Amniotic epithelial cell (primary cell): ENCODE measurements around the gene MYADML2.

Experiments
- DNase-seq: peaks from one replicate; pipeline ENCODE4 v3.0.0-alpha.2; 2010; ENCODE audit warnings: low read depth

Gene MYADML2

DNA sequence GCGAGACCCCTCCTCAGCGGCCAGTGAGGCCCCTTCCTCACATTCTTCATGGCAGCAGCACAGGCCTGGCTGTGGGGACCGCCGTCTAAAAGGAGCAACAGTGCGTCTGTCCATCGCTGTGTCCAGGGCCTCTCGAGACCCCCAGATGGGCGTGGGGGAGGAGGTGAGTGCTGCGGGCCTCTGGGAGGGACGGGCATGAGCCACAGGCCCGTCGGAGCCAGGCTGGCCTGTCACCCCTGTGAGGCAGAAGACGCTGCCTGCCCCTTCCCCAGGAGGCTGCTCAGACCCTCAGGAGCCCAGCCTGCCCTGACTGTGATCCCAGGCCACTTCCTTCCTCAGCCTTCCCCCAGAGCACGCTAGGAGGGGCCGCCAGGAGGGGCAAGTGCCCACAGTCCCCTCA, 7.8 kb downstream of the MYADML2 start:
- DNase-seq = no peak

DNA sequence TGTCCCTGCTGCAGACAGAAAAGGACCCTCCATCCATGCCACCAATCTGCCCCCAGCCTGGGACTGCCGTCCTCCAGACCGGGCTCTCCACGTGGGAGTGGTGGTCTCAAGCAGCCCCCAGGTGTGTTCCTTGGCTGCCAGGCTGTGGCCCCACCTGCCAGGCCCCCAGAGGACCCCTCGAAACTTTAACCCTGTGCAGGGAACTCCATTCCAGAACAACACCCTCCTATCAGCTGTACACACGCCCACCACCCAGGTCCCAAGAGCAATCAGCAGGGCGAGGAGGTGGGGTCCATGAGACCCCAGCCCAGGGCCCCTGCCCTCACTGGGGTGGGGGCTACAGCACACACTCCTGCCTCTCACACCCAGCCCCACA, 11.3 kb downstream of the MYADML2 start:
- no peak for DNase-seq

DNA sequence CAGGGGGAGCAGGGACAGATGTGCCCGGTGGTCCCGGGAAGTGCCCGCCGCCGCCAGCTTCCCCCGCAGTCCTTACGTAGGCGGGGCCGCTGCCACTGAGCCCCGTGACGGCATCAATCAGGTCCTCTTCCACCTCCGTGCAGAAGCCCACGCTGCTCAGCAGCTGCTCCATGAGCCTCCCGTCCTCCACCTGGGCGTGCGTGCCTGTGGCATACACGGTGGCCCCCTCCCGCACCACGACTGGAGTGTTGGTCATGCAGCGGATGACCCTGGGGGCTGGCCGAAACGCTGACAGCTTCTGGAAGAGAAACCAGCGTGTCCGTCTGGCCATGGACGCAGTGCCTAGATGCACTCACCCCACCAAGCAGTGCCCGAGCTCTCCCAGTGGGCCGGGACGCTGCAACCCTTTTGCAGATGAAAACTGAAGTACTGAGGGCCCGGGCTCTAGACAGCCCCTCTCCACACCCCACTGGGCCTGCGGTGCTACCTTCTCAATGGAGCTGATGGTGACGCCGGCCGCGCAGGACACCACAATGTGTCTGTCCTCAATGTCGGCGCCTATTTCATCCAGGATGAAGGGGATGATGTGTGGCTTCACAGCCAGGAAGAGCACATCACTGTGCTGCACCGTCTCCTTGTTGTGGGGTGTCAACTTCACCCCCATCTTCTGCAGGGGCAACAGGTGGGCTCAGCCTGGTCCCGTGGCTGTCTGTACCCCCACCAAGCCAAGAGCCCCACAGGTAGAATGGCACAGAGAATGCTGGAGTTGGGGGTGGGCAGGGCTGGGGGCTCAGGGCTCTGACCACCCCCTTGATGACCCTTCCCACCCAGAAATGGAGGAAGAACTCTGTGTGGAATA, 12.0 kb downstream of the MYADML2 start:
- no peak for DNase-seq

DNA sequence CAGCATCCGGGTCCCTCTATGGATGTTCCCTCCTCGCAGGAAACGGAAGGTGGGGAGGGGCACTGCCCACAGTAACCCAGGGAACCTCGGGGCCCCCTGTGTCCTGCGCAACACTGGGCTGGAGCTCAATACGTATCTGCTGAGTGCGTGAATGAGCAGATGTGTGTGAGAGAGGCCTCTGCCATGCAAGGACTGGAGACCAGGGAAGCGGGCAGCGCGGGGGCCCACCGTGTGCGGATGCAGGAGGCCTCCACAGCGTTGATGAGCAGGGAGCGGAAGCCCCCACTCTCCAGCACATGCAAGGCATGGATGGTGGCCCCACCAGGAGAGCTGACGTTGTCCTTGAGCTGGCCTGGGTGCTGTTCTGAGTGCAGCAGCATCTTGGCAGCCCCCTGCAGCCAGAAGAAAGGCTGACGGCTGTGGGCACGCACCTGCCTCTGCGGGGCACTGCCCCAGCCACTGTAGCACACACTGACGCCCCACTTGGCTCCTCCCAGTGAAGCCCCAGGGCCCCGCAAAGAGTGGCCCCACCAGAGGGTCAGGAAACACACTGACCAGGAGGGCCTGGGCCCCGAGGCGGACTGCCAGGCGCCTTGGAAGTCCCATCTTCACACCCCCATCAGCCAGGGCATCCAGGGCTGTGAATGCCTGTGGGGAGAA, 12.8 kb downstream of the MYADML2 start:
- DNase-seq = no peak

DNA sequence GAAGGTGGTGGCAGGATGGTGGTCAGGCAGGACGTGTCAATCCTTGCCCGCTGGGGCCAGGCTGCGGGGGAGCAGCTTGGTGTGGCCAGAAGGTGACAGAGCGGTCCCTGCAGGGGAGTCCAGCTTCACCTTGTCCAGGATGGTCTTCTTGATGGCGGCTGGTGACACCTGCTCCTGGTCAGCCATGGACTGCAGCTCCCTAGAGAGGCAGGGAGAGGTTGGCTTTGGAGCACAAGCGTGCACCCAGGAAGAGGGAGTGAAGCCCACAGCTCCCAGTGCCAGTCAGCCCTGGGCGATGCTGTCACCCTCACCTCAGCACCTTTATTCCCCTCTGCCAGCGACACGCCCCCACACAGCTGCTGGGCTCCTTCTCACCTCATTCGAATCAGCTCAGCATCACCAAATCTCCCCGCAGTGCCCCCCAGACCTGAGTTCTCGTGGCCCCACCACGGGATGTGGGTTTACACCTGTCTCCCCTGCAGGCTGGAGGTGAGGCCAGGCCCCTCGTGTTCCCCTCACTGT, 13.8 kb downstream of the MYADML2 start:
- DNase-seq = no peak

DNA sequence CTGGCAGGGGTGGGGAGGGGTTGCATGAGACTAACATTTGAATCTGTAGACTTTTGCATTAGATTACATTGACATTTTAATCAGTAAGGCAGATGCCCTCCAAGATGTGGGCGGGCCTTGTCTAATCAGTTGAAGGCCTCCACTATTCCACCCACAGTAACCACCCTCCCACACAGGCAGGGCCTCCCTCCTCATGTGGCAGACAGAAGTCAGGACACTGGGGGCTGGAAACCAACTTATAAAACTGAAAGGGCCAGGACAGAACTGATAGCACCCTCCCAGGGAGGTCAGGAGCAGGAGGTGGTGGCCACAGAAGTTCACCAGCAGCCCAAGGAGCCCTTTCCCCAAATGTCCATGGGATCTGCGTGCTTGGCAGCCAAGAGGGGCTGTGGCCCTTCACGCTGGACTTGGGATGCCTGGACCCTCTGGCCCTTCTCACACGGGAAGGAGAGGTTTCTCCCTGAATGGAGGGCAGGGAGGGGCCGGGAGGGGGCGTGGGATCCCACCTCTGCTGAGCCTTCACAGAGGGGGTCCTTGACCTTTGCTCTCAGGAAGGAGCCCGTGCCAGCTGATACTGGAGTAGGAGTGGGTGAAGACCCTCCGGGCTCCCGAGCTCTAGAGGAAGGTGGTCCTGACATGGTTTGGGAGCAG, 14.6 kb downstream of the MYADML2 start:
- DNase-seq = no peak

DNA sequence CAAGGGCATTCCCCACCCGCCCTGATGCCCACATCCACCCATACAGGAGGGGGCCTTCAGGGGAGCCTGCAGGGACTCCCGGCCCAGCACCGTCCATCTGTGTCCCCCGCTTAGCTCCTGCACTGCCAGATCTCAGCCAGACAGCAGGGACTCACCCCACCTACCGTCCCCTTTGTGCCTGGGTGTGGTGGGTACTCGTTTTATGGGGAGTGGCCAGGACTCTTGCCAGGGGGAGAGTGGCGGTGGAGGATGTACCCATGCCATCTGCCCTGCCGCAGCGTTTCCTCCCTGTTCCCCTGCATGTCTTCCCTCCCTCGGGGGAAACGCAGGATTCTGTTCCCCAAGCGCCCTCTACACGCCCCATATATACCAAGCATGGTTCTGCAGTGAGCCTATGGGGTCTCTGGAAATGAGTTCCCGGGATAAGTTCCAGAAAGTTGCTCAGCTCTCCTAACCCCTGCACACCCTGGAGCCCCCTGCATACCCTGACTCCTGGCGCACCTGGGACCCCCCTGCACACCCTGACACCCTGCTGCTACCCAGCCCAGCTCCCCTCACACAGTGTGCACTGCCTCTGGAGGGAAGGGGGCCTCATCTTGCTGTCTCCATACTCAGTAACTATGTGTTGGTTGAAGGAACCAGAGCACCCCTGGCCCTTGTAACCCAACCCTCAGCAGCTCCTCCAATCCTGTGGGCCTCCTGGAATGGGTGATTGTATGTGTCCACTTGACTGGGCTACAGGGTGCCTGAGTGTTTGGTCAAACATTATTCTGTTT, 15.3 kb downstream of the MYADML2 start:
- DNase-seq = no peak

DNA sequence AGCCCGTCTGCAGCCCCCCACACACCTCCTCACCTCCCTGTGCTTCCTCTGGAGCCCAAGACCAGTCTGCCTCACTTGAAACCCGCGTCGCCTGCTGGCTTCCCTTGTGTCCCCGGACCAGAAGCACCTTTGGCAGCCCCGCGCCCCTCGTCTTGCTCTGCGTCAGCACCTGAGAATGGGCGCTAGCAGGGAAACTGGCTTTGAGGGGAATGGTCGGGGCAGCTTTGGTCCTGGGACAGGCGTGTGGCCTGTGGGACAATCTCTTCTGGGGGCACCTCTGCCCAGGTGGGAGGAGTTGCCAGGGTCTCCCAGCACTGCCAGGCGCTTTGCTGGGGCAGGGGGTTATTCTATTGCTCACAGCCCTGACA, 15.9 kb downstream of the MYADML2 start:
- DNase-seq = no peak

DNA sequence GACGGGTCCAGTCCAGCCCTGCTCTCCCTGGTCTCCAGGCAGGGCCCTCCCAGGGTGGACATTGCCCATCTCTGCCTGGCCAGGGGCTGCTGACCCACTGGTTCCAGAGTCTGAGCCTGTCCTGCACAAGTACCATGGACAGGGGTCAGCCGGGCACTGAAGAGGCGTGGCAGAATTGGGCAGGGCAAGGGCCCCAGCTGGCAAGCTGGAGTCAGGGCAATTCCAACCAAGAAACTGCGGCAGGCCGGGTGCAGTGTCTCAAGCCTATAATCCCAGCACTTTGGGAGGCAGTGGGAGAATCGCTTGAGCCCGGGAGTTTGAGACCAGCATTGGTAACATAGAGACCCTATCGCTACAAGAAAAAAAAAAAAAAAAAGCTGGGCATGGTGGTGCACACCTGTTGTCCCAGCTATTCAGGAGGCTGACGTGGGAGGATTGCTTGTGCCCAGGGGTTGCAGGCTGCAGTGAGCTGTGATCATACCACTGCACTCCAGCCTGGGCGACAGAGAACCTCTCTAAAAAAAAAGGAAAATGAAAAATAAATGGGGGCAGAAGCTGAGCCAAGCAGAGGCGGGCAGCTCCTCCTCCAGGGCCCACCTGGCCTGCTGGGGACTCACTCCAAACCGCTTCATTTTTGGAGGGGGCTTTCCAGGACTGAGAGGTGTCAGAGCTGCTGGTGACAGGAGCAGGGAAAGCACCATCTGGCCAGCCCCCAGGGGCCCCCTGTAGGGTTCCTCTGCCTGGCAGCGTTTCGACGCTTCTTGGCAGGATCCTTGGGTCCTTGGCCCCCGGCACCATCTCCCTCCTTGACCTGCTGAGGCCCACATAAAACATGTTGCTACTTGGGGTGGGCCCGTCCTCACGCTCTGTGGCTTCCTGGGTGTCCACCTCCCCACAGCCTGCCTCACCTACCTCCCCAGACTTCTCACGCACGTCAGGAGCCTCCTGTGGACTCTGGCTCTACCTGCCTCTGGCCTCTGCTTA, 16.6 kb downstream of the MYADML2 start:
- DNase-seq = no peak

DNA sequence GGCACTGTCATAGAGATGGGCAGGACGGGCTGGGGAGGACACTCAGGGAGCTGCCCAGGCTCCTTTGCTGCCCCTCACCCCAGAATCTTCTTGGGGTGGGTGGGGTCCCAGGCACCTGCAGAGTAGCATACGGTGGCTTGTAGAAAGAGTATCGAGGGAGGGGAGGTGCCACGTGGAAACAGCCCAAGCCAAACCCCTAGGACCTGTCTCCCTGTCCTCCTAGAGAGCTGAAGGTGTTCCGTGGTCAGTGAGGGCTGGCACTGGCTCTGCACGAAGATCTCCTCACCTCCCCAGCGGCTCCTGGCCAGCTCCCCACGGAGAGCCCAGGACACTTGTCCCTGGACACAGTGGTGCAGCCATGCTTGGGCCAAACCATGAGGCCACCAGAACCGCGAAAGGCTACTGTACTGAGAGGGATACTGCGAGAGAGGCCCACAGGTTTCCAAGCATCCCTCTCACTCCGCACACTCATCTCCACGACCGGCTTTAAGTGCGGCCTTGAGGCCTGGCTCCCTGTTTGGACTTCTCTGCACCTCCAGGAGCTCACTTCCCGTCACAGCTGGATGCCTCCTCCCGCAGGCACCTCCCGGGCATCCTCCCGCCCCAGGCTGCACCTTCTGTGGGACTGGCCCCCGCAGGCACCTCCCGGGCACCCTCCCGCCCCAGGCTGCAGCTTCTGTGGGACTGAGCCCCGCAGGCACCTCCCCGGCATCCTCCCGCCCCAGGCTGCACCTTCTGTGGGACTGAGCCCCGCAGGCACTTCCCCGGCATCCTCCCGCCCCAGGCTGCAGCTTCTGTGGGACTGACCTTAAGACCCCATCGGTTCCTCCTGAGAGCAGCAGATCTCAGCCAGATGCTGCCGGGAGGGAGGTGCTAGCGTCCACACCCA, 17.5 kb downstream of the MYADML2 start:
- no peak for DNase-seq

DNA sequence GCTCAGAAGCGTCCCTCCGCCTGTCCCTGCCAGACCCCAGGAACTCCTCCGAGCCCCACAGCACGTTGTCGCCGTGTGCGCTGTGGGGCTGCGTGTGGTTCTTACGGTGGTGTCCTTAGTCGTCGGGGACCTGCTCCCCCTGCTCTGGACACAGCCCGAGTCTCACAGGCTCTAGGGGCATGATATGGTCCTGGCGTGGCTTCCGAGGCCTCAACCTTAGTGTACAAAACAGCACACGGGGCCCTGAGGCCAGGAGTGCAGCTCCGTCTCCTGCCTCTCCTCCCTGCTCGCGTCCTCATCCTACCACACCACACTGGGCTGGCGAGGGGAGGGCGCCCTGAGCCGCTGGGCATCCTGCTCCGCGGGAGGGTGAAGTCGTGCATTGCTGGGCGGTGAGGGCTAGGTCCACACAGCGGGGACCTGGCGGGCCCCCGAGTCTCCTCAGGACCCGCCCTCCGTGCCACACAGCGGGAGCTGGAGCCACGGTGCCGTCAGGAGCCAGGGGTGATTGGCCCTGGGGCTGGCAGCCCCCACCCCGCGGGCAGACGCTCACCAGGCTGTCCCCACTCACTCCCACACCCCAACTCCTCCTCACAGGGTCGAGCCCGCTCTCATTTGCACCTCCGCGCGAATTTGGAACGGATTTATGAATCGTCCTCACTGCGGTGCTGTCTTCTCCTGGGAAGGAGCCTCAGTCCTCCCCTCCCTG, 18.3 kb downstream of the MYADML2 start:
- DNase-seq = no peak

DNA sequence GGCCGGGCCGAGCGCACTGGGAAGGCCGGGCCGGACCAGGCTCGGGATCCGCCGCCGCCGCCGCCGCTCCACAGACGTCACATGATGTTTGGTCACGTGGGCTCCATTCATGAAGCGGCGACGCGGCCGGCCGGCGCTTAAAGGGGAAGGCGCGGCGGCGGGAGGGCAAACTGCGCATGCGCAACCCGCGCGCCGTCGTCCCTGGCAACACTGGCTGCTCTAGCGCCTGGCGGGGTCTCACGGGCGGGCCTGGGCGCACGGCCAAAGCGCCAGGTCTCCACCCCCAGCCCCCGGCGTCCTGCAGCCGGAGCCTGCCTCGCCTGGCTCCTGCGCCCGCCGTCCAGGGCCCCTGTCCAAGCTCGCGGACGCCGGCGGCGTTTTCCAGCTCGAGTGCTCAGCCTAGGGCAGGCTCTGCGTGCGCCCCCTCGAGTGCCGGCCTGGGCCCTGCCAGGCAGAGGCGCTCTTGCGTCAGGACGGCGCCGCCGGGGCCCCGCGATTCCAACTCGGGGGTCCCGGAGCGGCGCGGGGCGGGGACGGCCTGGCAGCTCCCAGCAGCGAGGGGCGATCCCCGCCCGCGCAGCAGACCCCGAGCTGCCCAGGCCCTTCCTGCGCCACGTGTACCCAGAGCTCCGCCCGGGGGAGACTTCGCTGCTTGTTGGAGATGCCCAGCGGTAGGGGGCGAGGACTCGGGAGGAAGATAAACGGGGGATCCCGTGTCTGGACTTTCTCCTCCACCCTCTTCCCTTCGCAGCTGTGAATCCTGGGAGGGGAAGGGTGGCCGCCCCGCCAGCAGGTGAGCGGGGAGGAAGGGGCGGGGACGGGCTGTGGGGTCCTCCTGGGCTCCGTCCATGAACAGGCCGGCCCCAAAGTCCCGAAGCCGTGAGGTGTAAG, 19.1 kb downstream of the MYADML2 start, which contains the start of gene MAFG:
Gene MAFG, minus strand, starts transcription at position 83 of the 891 bp plus-strand sequence. CDS start 4,550 bp downstream, outside the sequence.
- DNase-seq = peak; percentile 82

DNA sequence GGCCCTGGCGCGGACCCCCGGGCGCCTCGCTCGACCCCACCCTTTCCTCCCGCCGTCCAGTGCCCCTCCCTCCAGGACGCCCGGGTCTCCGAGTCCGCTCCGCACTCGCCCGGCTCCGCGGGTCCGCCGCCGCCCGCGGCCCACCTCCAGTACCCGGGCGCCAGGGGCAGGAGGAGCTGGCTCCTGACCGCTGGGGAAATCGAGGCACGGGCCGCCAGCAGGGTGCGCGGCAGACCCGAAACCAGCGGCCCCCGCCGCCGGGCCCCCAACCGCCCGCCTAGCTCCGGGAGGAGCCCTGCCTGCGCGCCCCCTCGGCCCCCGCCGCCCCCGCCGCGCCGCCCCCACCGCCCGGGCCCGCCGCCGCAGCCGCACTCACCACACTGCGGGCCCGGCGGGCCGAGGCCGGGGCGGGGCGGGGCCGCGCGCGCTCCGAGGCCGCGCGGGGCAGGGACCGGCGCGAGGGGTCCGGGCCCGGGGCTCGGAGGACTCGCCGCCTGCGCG, 19.8 kb downstream of the MYADML2 start:
- DNase-seq = no peak

DNA sequence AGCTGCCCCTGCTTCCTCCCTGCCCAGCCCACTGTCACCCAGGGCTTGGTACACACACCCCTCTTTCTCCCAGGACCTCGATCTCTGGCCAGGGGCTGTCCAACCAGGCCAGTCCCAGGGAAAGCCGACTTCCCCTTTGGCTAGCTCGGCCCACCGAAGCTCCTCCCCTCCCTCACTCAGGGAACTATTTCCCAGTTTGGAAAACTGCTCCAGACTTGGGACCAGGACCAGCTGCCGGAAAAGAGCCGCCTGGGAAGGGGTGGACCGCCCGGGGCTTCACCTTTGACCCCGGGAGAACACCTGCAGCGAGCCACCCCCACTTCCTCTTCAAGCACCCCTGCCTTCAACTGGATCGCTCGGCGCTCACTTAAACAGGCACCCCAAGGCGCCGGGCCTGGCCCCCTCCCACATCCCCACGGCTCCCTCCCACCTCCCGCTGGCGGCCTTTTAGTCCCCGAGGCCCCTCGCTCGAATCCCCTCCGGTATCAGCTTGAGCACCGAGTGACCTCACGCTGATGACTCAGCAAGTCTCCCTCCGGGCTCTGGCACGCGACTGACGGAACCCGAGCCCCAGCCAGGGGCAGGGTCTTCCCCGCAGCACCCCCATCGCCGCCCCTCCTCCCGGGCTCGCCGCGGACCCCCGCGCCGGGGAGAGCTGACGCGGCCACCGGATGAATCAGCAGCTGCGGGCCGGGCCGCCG, 20.4 kb downstream of the MYADML2 start:
- DNase-seq = peak; percentile 68

DNA sequence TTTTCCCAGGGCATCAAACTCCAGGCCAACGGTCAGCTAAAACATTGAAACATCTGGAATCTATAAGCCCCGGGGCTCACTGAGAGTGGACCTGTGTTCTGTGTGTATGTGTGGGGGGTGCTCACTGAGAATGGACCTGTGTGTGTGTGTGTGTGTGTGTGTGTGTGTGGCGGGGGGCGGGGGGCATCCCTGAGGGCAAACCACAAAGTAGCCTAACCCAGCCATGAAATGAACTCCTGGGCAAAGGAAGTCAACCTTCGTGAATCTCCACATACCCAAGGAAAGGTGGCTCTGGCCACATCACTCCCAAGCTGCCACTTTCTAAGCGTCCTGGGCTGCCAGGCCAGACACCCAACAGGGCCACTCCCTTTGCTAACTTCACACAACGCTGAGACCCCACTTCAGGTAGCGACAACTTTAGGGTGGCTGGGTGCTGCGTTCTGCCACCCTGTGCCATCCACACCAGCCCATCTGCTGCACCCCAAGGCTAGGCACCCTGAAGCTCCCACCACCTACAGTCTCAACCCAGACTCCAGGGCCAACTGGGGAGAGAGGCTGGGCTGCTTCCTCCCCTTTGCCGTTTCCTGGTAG, 21.1 kb downstream of the MYADML2 start:
- no peak for DNase-seq

DNA sequence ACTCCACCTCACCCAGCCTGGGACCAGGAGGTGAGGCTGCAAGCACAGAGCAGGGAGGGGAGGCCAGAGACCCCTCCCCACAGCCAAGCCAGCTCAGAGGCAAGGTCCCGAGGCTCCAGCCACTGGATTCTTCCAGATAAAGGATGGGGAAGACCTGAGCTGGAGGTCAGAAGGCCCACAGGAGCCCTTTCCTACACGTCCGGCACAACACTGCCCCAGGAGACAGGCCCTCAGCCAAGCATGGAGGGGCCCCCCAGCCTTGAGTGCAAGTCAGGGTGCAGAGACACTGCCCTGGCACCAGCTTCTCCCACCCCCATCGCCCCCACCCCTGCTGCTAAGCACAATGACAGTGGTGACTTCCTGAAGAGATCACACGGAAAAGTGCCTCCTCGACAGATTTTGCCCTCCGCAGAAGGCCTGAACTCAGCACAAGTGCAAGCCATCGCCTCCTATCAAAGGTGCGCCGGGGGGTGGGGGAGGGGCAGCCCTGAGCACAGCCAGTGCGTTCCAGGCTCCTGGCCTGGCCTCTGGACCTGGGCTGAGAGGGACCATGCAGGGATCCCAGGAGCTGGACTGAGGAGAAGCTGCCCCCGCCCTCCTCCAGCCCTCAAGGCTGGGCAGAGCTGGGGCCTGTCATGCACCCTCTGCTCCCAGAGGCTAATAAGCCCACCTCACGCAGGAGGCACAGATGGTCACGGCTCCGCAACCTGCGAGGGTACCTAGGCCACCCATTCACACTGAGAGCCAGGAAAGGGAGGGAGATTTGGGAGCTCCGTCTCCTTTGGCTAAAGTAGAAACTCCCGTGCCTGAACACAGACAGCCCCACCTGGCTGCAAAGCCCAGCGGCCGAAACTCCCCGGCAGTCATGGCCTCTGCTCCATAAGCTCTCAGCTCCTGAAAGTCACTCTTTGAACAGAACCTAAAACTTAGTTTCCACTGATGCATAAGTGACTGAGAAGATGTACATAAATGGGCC, 22.2 kb downstream of the MYADML2 start:
- DNase-seq = no peak
